Raji (cell line): ENCODE measurements around the gene RGS18.

ENCODE experiments used
- POLR2A ChIP-seq: IDR thresholded peaks from 2 replicates; pipeline ENCODE4 v1.6.1; 2011; ENCODE audit warnings: low read depth, low read length, control low read depth; ENCODE audit not compliant: insufficient read depth

The RGS18 gene

GRCh38 chr1:192224846-192225245 is 66.6 kb downstream of the RGS18 start:
- no peak for TF ChIP-seq POLR2A

DNA sequence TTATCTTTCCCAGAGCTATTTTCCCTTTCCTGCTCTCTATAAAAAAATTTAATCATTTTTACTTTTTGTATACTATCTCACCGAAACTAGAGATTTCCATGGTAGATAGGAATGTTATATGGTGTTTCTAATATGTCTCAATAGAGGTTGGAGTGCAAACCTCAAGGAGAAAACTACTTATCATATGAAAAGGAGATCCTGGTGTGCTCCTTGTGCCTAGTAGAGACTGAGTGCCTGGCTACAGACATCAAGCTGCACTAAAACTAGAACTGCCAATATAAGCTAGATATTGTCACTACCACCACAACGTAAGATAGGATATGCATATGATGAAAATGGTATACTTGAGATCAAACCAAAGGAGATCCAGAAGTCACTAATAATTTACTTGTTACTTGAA is 67.0 kb downstream of the RGS18 start:
- no peak for TF ChIP-seq POLR2A

DNA sequence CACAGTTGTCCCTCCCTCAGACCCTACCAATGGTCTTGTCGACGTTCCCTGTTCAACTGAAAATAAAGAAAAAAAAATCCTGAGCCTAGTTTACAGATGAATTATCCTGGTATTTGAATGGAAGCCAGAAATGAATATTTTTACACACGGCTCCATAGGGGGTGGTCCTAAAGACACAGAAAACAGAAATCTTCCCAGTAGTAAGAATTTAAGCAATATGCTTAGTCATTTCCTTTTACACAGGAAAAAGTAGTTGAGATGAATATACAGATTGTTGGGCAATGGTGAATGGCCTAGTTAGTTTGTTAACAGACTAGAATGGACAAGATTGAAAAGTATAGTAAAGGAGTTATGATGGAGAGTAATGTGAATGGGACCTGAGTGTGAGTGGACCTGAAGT is 67.4 kb downstream of the RGS18 start:
- TF ChIP-seq POLR2A = no peak

- TF ChIP-seq POLR2A = no peak
These were observed 69.1 kb downstream of the RGS18 start for GRCh38 chr1:192227330-192227729.

DNA sequence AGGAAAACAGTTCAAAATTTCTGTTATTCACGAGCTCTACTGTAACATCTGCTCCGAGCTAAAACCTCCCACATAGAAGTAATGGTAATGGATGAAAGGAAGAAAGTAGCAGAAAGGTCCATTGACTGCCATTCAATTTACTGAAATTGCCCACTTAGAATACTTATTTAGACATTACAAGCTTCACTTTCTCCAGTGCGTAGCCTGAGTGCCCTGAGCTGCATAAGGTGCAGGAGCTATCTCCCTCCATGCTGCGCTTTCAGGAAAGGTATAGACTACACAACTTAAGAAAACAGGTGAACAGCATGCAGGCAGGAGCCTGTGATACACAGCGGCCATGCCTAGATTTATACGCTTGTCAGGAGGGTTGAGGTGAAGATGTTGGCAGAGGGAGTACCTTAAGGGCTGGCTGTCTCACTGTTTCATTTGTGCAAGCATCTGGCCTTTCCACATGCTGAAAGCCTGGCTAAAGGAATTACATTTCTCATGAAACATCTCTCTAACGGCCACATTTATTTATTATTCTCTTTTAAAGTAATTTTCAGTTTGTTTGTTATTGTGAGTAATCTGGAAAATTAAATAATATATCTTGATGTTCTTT is 74.7 kb downstream of the RGS18 start:
- no peak for TF ChIP-seq POLR2A

DNA sequence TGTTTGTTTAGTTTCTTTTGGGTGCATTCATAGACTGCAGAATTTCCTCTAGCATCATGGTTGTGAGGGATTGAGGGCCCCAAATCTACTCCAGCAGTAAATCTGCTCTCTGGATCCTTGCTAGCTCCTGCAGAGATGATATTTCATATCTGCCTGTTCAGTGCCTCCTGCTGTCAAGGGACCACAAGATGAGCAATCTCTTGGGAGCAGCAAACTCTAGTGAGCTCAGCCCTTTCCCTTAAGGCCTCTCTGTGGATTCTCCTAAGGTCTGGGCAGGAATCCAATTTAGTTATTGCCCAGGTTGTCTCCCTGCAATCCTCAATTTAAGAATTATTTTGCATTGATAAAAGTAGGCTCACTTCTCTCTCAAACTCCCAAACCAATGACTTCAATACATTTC is 76.9 kb downstream of the RGS18 start:
- no peak for TF ChIP-seq POLR2A
